M059J (cell line): ENCODE measurements around the gene SLC39A5. TPM values are rescaled to one million over a fixed set of nuclear protein-coding genes. Genes with fewer than 3 reads are reported as not detected.
"Not testable (repeated sequence)": the region's sequence is repeated elsewhere in the genome, so short reads cannot be mapped to it uniquely, and the experiment has no call there.

Experiments
- DNase-seq: peaks from one replicate; pipeline ENCODE4 v3.0.0-alpha.2; 2012; ENCODE audit warnings: low read depth
- total RNA-seq: library from RNA; depleted of rRNA; stranded (reverse); fragments of >200 nt; shearing (Covaris generic); gene quantifications from 2 replicates; pipeline ENCODE4 v1.2.3, GENCODE V29; 2014; rRNA removed

Gene SLC39A5
- total RNA-seq, 1 experiment from 2014 or later: not detected

GRCh38 chr12:56278905-56279304 is 49.1 kb downstream of the SLC39A5 start:
- DNase-seq: no peak

GRCh38 chr12:56280849-56281248 is 51.0 kb downstream of the SLC39A5 start:
- no peak for DNase-seq

- no peak for DNase-seq
Measured at GRCh38 chr12:56282030-56282429, 52.2 kb downstream of the SLC39A5 start.

GRCh38 chr12:56282579-56282978 is 52.7 kb downstream of the SLC39A5 start:
- no peak for DNase-seq

GRCh38 chr12:56284263-56284662 is 54.4 kb downstream of the SLC39A5 start:
- DNase-seq: not testable (repeated sequence)

GRCh38 chr12:56286044-56286830 is 56.4 kb downstream of the SLC39A5 start:
- DNase-seq: no peak

Other genes with a start within 250 kb of the SLC39A5 start
- 9.7 and 17.0 TPM in 2 replicates for gene SUOX, start 232.8 kb upstream of the SLC39A5 start, total RNA-seq
- 0.57 and 1.2 TPM in 2 replicates for gene IKZF4, start 209.0 kb upstream of the SLC39A5 start, total RNA-seq
- 1,969 and 2,525 TPM in 2 replicates for gene RPS26, start 188.1 kb upstream of the SLC39A5 start, total RNA-seq
- gene ERBB3, start 149.9 kb upstream of the SLC39A5 start, total RNA-seq: 0.37 TPM in 1 of 2 replicates, not detected in the other
- gene PA2G4, start 125.5 kb upstream of the SLC39A5 start, total RNA-seq: 134 and 184 TPM in 2 replicates
- 2,885 and 2,938 TPM in 2 replicates for gene RPL41, start 113.4 kb upstream of the SLC39A5 start, total RNA-seq
- 1.4 and 2.1 TPM in 2 replicates for gene ZC3H10, start 111.8 kb upstream of the SLC39A5 start, total RNA-seq
- 86.5 and 117 TPM in 2 replicates for gene ESYT1, start 101.8 kb upstream of the SLC39A5 start, total RNA-seq
- 84.5 and 88.7 TPM in 2 replicates for gene MYL6B, start 77.5 kb upstream of the SLC39A5 start, total RNA-seq
- gene MYL6, start 71.7 kb upstream of the SLC39A5 start, total RNA-seq: 2,913 and 3,348 TPM in 2 replicates
- gene SMARCC2, start 40.6 kb upstream of the SLC39A5 start, total RNA-seq: 32.4 and 34.5 TPM in 2 replicates
- gene RNF41, start 8.1 kb upstream of the SLC39A5 start, total RNA-seq: 42.8 and 54.9 TPM in 2 replicates
- 64.4 and 73.3 TPM in 2 replicates for gene NABP2, start 5.7 kb upstream of the SLC39A5 start, total RNA-seq
- 15.8 and 19.2 TPM in 2 replicates for gene ANKRD52, start 28.3 kb downstream of the SLC39A5 start, total RNA-seq
- gene COQ10A, start 36.9 kb downstream of the SLC39A5 start, total RNA-seq: 15.4 and 17.1 TPM in 2 replicates
- 120 and 153 TPM in 2 replicates for gene CS, start 70.3 kb downstream of the SLC39A5 start, total RNA-seq
- gene CNPY2, start 85.9 kb downstream of the SLC39A5 start, total RNA-seq: 182 and 223 TPM in 2 replicates
- 5.1 and 10.2 TPM in 2 replicates for gene PAN2, start 103.9 kb downstream of the SLC39A5 start, total RNA-seq
- gene IL23A, start 108.8 kb downstream of the SLC39A5 start, total RNA-seq: not detected in 2 replicates
- 354 and 382 TPM in 2 replicates for gene STAT2, start 130.1 kb downstream of the SLC39A5 start, total RNA-seq
- not detected in 2 replicates for gene APOF, start 132.8 kb downstream of the SLC39A5 start, total RNA-seq
- 6.5 and 11.9 TPM in 2 replicates for gene TIMELESS, start 219.4 kb downstream of the SLC39A5 start, total RNA-seq
- 0.15 TPM in 1 of 2 replicates, not detected in the other for gene MIP, start 224.6 kb downstream of the SLC39A5 start, total RNA-seq
- gene SPRYD4, start 238.5 kb downstream of the SLC39A5 start, total RNA-seq: 1.3 and 1.4 TPM in 2 replicates